Measurements from ENCODE around the gene EEF1AKMT3.

Gene EEF1AKMT3

DNA sequence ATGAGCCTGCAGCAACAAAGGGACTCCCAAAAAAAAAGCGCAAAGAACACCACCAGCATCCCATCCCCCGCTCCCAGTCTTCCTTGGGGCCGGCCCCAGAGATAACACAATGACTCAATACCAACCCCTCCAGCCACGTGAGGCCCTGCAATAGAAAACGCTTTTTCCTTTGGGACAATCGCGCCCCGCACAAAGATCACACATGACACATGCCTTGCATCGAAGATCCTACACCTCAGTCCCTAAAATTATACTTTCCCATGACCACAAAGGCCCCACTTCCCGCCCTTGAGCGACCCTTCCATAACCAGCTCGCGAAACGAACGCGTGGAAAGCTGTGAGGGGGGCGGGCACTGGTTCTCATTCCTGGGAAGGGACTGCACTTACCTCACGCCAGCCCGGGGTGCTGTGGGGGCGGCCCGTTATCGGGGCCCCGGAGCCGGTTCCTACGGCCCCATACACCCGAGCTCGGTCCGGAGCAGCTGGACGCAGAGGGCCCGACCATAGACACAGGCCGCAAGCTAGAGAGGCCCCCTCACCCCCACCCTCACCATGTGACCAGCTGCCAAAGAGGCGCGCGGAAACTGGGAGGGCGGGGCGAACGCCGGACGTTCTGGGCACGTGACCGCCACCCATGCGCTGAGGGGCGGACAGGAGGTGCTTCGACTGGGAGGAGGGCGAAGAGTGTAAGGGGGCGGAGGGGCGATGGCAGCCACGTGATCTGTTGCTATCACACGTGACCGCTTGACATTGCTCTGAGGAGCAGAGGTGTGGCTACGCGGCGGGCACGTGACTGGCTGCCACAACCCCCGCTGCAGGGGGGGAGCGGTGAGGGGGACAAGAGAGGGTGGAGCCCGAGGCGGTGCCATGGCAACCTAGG lies 20.4 kb upstream of the EEF1AKMT3 start, which contains the start of gene CDK4:
TSS of gene CDK4 (minus strand) at position 523 of the 880 bp plus-strand sequence. CDS start 593 bp downstream, outside the sequence.
- DNase-seq = peak; percentile 98

DNA sequence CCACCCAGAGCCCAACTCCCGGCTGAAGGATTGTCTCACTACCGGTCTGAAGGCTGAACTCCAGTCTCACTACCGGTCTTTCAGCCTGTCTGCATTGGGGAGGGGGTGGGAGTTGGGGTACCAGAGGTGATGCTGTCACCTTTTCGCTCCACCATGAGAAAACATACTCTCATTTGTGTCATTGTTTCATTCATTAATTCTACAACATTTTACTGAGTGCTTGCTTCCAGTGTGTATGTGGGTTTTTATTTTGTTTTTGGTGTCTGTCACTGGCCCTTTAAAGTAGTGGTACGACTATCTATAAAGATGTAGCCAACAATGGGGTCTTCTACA lies 19.8 kb upstream of the EEF1AKMT3 start:
- DNase-seq = no peak

DNA sequence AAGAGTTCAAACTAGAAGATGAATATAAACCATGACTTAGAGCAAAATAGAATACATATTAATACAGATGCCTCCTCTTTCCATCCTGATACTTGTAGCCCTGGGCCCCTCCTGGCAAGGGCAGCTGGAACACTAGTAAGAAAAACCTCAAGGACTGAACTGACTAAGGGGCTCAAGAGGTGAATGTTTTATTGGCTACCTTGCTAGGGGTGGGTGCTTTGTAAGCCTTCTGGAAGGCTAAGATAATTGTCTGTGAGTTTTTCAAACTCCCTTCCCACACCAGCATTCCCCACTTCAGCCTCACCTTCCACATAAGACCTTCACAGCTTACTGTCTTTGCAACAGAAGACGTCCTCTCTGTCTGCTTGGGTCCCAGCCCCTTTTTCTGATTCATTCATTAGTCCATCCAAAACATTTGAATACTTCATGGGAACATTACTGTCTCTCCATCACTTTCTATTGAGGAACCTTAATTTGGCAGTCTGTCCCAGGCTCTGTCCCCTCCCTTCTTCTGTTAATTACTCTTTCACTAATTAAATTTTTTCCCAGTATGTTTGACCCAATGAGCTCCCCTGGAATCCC lies 18.6 kb upstream of the EEF1AKMT3 start:
- DNase-seq = no peak

GRCh38 chr12:57754411-57755193 lies 17.8 kb upstream of the EEF1AKMT3 start, which contains the start of gene MARCHF9:
Gene MARCHF9, plus strand, starts transcription at chr12:57755103. Its CDS starts 426 bp downstream, at chr12:57755529.
- no peak for DNase-seq

DNA sequence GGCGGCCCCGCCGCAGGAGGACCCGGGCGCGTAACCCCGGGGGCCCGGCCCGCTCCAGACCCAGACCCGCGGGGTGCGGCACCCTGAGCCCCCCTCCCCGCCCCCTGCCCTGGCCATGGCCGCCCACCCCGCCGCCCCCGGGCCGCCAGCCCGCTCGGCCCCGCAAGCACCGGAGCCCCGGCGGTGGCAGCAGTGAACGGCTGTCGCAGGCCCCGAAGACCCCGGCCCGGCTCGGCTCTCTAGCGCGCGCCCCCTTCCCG lies 17.3 kb upstream of the EEF1AKMT3 start:
- no peak for DNase-seq

DNA sequence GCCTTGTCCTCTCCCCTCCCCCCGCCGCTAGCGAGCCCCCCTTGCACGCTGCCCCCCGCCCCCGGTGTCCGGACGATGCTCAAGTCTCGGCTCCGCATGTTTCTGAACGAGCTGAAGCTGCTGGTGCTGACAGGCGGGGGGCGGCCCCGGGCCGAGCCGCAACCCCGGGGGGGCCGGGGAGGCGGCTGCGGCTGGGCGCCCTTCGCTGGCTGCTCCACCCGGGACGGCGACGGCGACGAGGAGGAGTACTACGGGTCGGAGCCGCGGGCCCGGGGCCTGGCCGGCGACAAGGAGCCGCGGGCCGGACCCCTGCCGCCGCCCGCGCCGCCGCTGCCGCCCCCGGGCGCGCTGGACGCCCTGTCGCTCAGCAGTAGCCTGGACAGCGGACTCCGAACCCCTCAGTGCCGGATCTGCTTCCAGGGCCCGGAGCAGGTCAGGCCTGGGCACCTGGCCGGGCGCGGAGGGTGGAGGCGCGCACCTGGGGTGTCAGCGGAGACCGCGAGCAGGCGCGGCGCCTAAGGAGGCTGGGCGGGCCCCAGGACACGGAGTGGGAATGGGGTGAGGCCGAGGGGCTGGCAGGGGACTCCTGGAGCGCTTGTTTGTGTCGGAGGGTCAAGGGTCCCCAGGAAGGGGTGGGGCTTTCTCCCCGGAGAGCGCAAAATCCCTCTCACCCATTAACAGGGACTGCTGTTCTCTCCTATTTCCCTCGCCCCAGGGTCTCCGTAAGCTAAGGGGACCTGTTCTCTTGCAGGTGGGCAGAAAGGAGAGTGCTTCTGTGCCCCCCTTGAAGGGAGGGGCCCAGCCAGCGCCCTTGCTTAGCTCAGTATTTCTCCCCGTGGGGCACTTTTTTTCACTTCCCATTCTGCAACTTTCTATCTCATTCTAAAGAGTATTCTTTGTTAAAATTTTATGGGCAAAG lies 16.7 kb upstream of the EEF1AKMT3 start:
- DNase-seq = no peak

DNA sequence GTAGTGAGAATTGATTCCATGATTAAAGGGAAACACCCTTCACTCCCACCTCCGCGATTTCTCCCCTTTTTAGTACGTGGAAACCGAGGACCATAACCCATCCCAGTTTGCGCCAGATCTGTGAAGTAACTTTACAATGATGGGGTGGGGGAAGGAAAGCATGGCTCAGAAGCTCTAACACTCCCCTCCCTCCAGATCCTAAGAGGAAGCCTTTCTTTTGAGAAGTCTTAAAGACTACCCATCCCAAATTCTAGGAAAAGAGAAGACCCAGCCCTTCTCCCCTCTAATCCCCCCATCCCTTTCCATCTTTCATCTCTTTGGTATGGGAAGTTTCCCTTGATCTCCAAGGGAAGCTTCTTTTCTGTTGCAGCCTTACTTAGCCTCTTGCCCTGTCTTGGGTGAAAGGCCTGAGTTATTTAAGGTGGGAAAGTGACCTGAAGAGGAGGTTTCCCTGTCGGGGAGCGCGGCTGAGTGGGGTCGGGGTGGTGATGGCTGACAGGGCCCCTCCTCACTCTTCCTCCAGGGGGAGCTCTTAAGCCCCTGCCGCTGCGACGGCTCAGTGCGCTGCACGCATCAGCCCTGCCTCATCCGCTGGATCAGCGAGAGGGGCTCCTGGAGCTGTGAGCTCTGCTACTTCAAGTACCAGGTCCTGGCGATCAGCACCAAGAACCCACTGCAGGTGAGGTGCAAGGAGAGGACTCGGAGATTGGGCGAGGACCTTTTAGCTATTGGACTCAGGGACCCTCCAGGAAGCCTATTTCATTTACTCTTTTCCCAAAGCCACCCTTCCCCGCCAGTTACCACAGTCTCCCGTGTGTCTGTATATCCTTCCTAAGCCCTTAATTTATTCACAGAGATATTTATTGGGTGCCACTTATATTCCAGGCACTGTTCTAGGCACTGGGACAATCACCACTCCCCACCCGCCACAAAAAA lies 15.7 kb upstream of the EEF1AKMT3 start:
- no peak for DNase-seq

GRCh38 chr12:57757771-57758170 lies 14.6 kb upstream of the EEF1AKMT3 start:
- DNase-seq = no peak

DNA sequence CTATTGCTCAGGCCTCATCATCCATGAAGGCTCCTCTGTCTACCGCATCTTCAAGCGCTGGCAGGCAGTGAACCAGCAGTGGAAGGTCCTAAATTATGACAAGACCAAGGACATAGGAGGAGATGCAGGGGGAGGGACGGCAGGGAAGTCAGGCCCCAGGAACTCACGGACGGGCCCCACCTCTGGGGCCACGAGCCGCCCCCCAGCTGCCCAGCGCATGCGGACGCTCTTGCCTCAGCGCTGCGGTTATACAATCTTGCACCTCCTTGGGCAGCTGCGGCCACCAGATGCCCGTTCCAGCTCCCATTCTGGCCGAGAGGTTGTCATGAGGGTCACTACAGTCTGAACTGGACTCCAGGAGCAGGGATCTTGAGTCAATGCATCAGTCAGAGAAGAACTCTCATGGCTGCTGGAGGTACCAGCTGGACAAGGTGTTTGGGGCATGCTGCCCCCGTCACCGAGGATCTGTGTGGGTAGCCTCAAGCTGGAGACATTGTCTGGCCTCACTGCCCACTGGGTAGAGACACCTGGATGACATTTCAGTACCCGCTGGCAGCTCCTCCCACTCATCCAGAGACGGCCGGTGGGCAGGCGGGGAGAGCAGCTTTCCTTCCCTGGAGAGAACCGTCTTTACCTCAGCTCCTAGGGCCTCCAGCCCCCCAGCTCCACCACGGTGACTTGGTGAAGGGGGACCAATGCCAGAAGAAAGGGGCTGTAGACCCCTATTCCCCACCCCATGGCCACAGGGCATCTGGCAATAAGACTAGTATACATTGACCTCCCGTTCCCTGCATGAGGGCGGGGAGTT lies 13.7 kb upstream of the EEF1AKMT3 start:
- DNase-seq = no peak

GRCh38 chr12:57759360-57759980 lies 12.9 kb upstream of the EEF1AKMT3 start:
- no peak for DNase-seq

DNA sequence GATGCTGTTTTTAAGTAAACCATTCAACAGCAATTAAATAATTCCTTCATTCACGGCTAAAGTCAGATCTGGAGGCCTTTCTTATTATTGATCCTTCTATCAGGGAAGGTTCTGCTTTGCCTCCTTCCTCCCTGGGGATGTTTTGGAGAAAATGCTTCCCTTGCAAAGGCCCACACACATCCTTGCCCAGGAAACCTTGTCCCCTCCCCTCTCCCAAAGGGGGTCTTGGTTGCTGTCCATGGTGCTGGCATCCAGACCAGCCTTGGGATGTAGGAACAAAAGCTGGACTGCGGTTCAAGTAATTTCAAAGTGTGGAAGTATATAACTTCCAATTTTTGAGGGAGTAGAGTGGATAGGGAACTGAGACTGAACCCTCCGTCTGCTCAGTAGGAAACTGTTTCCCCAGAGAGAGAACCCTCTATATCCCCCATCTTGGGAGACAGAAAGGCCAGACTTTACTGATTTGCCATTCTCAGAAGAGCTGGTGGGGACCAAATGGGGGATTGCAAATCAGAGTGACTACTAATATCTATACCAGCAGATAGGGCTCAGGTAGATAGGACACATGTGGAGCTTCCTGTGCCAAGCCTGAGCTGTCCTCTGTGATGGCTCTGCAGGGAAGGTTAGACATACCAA lies 11.9 kb upstream of the EEF1AKMT3 start:
- no peak for DNase-seq

GRCh38 chr12:57761391-57761998 lies 10.9 kb upstream of the EEF1AKMT3 start:
- DNase-seq = no peak

DNA sequence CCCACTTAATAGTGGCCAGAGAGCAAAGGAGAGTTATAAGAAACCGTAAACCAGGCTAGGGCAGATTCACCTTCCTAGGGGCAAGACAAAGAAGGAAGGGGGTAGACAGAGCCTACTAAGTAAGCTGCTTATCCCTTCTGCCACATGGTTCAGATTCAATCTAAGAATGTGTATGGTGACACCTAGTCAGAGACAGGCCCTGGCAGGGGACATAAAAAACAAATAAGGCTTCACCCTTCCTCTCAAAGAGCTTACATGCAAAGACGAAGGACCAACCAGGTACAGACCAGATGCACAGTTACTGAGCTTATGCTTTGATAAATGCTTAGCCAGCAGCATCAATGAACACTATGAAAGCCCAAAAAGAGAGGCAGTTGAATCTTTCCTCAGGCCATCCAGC lies 10.0 kb upstream of the EEF1AKMT3 start:
- no peak for DNase-seq

GRCh38 chr12:57763881-57764661 lies 8.3 kb upstream of the EEF1AKMT3 start:
- no peak for DNase-seq

DNA sequence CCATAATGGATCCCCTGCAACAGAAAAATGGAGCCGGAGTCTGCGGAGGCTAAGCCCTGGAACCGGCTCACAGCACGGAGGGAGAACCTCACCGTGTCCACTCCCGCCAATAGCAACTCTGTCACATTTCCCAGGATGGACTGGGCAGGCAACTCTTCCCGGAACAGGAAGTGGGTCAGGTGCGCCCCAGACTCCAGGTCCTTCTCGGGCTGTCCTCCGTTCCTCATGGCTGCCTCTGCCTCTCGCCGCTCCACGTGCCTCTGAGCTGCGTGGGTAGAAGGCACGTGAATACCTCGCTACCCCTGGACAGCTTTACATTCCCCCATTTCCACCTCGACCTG lies 7.8 kb upstream of the EEF1AKMT3 start:
- no peak for DNase-seq

- no peak for DNase-seq
Measured at GRCh38 chr12:57765003-57765697, 7.3 kb upstream of the EEF1AKMT3 start.

DNA sequence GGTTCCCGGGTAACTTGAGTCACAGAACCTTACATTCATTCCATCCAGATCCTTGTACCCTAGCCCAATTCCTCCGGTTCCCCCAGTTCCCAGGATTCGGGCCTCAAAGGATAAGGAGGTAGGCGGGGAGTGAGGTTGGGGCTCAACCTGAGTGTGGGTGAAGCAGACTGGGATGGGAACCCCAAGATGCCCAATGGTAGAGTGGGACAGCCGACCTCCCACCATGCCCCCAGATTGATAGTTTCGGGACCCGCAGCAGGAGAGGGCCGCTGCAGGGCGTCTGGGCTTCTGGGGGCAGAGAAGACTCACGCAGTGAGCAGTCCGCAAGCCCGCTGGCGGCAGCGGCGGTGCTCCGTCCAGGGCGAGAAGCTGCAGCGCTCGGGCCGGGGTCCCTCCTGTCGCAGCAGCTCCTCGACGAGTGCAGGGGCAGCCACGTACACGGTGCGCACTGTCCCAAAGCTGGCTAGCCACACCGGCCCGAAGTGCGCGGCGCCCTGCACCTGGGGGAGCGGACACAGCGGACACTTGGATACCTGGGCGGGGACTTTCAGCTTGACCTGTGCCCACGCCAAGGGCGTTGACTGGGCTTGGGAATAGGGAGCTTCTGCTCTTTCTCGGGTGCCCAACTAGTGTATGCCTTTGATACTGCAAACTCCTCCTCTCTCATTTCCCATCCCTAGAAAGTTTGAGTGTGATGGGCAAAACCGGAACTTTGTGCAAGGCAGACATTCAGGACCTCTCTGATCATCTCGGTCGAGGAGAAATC lies 6.5 kb upstream of the EEF1AKMT3 start:
- no peak for DNase-seq

Measured in NCI-H446 treated with DMSO at 0.1 percent for 48 hours (cell line).